Neural cell (in vitro differentiated cells): ENCODE data around the gene PLXDC1. TPM values are rescaled to one million over a fixed set of nuclear protein-coding genes. Genes with fewer than 3 reads are reported as not detected.

ENCODE experiments used
- H2AFZ ChIP-seq: fragments of 200-600, 300-800 bp; sonication (generic), shearing (Covaris generic); 2 replicates; pipeline ENCODE4 v1.6.0; 2014; ENCODE audit warnings: low read depth, mild to moderate bottlenecking, antibody characterized with exemption, low read length, moderate library complexity
- H3F3A ChIP-seq: fragments of 200-600 bp; shearing (Covaris generic); 2 replicates; pipeline ENCODE4 v1.6.1; 2016; ENCODE audit warnings: mild to moderate bottlenecking, moderate library complexity, mixed read lengths, antibody characterized with exemption, low read length; ENCODE audit not compliant: insufficient read depth, poor library complexity, severe bottlenecking
- H3K27ac ChIP-seq: fragments of 200-600, 300-800 bp; sonication (generic), shearing (Covaris generic); 2 replicates; pipeline ENCODE4 v1.5.1; 2014; ENCODE audit warnings: mild to moderate bottlenecking, low read length, moderate library complexity
- H3K27me3 ChIP-seq: fragments of 300-800, 200-600 bp; sonication (generic), shearing (Covaris generic); 2 replicates; pipeline ENCODE4 v1.6.0; 2014; ENCODE audit warnings: mild to moderate bottlenecking, low read depth, low read length, moderate library complexity; ENCODE audit not compliant: insufficient read depth
- H3K36me3 ChIP-seq: fragments of 300-800, 200-600 bp; sonication (generic), shearing (Covaris generic); 2 replicates; pipeline ENCODE4 v1.5.1; 2014; ENCODE audit warnings: mild to moderate bottlenecking, antibody characterized with exemption, low read length, moderate library complexity; ENCODE audit not compliant: insufficient read depth
- H3K4me2 ChIP-seq: fragments of 300-800, 200-600 bp; sonication (generic), shearing (Covaris generic); 2 replicates; pipeline ENCODE4 v1.6.0; 2014; ENCODE audit warnings: mild to moderate bottlenecking, low read length
- H3K4me3 ChIP-seq: fragments of 300-800, 200-600 bp; sonication (generic), shearing (Covaris generic); 2 replicates; pipeline ENCODE4 v1.5.1; 2014; ENCODE audit warnings: mild to moderate bottlenecking, low read length, moderate library complexity
- H3K79me2 ChIP-seq: fragments of 200-600 bp; shearing (Covaris generic); replicated peaks from 2 replicates; pipeline ENCODE4 v1.6.0; 2014; ENCODE audit warnings: mild to moderate bottlenecking, low read length, moderate library complexity; ENCODE audit not compliant: insufficient read depth
- H3K9ac ChIP-seq: fragments of 300-800, 200-600 bp; sonication (generic), shearing (Covaris generic); 2 replicates; pipeline ENCODE4 v1.6.1; 2016; ENCODE audit warnings: mild to moderate bottlenecking, low read length, mixed read lengths
- H3K9me2 ChIP-seq: fragments of 200-600 bp; shearing (Covaris generic); 2 replicates; pipeline ENCODE4 v1.6.1; 2016; ENCODE audit warnings: mild to moderate bottlenecking, low read length, mixed read lengths; ENCODE audit not compliant: insufficient read depth
- H3K9me3 ChIP-seq: fragments of 200-600, 300-800 bp; sonication (generic), shearing (Covaris generic); 2 replicates; pipeline ENCODE4 v1.6.1; 2016; ENCODE audit warnings: mild to moderate bottlenecking, mixed run types, low read length, moderate library complexity, mixed read lengths
- H4K20me1 ChIP-seq: fragments of 200-600 bp; shearing (Covaris generic); 2 replicates; pipeline ENCODE4 v1.6.1; 2016; ENCODE audit warnings: mild to moderate bottlenecking, mixed run types; ENCODE audit not compliant: insufficient read depth
- CTCF ChIP-seq: fragments of 450-650 bp; IDR thresholded peaks from 2 replicates; pipeline ENCODE4 v1.5.1; 2014; ENCODE audit warnings: antibody characterized with exemption, mild to moderate bottlenecking, moderate library complexity; ENCODE audit not compliant: poor library complexity, severe bottlenecking
- EP300 ChIP-seq: fragments of 450-650 bp; conservative IDR thresholded peaks from 2 replicates; pipeline ENCODE4 v1.6.1; 2014; ENCODE audit warnings: antibody characterized with exemption, mild to moderate bottlenecking, moderate library complexity; ENCODE audit not compliant: poor library complexity, severe bottlenecking
- EZH2 ChIP-seq: fragments of 200-600, 300-800 bp; shearing (Covaris generic), sonication (generic); IDR thresholded peaks from 2 replicates; pipeline ENCODE4 v1.6.1; 2014; ENCODE audit warnings: antibody characterized with exemption, low read length, borderline replicate concordance, mild to moderate bottlenecking; ENCODE audit not compliant: insufficient read depth, poor library complexity, severe bottlenecking
- MXI1 ChIP-seq: fragments of 450-650 bp; conservative IDR thresholded peaks from 2 replicates; pipeline ENCODE4 v1.6.1; 2014; ENCODE audit warnings: antibody characterized with exemption, mild to moderate bottlenecking; ENCODE audit not compliant: poor library complexity, severe bottlenecking
- POLR2AphosphoS5 ChIP-seq: IDR thresholded peaks from 2 replicates; pipeline ENCODE4 v1.6.1; 2012
- RAD21 ChIP-seq: fragments of 450-650 bp; conservative IDR thresholded peaks from 2 replicates; pipeline ENCODE4 v1.6.1; 2014; ENCODE audit warnings: antibody characterized with exemption, mild to moderate bottlenecking, moderate library complexity
- REST ChIP-seq: IDR thresholded peaks from 2 replicates; pipeline ENCODE4 v1.6.1; 2012; ENCODE audit warnings: borderline replicate concordance
- SMC3 ChIP-seq: fragments of 450-650 bp; conservative IDR thresholded peaks from 2 replicates; pipeline ENCODE4 v1.6.1; 2014; ENCODE audit warnings: antibody characterized with exemption, mild to moderate bottlenecking, moderate library complexity; ENCODE audit not compliant: poor library complexity
- TAF1 ChIP-seq: IDR thresholded peaks from 2 replicates; pipeline ENCODE4 v1.6.1; 2012; ENCODE audit warnings: low read depth
- polyA plus RNA-seq: library from polyadenylated mRNA; depleted of rRNA; stranded (reverse); fragments of >200 nt; gene quantifications from 2 replicates; pipeline ENCODE4 v1.2.3, GENCODE V29; 2014

The PLXDC1 gene
- polyA plus RNA-seq, 1 donor from 2014 or later: 10.0 TPM

GRCh38 chr17:39080421-39081078, 70.9 kb downstream of the PLXDC1 start:
- TF ChIP-seq TAF1: no peak
- Histone ChIP-seq H3K36me3 (no peaks in the 10 kb centered on the region), H3K79me2 (no peaks in the 10 kb centered on the region), H3K4me3 (no peak overlapping the region), H3K9ac (no peak overlapping the region), H4K20me1 (no peaks in the 10 kb centered on the region), H3F3A (no peaks in the 10 kb centered on the region), H3K27me3 (no peaks in the 10 kb centered on the region), H3K4me2 (no peak overlapping the region), H3K9me2 (no peaks in the 10 kb centered on the region), H3K27ac (no peak overlapping the region), H3K9me3 (no peaks in the 10 kb centered on the region), H2AFZ (no peak overlapping the region)

GRCh38 chr17:39079836-39080235, 71.6 kb downstream of the PLXDC1 start:
- no peak overlapping the region for H3K4me3 ChIP-seq
- H2AFZ ChIP-seq: no peak overlapping the region
- H3K9me2 ChIP-seq: no peaks in the 10 kb centered on the region
- no peaks in the 10 kb centered on the region for H3K27me3 ChIP-seq
- no peaks in the 10 kb centered on the region for H3K36me3 ChIP-seq
- TF ChIP-seq EZH2: no peak
- TF ChIP-seq MXI1: no peak
- no peak for TF ChIP-seq EP300
- no peak for TF ChIP-seq SMC3
- no peak for TF ChIP-seq POLR2AphosphoS5
- no peak for TF ChIP-seq REST
- no peak for TF ChIP-seq TAF1
- TF ChIP-seq CTCF: no peak
- no peak for TF ChIP-seq RAD21
- H3K4me2 ChIP-seq: no peak overlapping the region
- H3K9ac ChIP-seq: no peak overlapping the region
- no peak overlapping the region for H3K27ac ChIP-seq
- H4K20me1 ChIP-seq: no peaks in the 10 kb centered on the region
- H3K79me2 ChIP-seq: no peaks in the 10 kb centered on the region
- no peaks in the 10 kb centered on the region for H3K9me3 ChIP-seq
- H3F3A ChIP-seq: no peaks in the 10 kb centered on the region
